ENCODE measurements around the gene YTHDF1.

DNA sequence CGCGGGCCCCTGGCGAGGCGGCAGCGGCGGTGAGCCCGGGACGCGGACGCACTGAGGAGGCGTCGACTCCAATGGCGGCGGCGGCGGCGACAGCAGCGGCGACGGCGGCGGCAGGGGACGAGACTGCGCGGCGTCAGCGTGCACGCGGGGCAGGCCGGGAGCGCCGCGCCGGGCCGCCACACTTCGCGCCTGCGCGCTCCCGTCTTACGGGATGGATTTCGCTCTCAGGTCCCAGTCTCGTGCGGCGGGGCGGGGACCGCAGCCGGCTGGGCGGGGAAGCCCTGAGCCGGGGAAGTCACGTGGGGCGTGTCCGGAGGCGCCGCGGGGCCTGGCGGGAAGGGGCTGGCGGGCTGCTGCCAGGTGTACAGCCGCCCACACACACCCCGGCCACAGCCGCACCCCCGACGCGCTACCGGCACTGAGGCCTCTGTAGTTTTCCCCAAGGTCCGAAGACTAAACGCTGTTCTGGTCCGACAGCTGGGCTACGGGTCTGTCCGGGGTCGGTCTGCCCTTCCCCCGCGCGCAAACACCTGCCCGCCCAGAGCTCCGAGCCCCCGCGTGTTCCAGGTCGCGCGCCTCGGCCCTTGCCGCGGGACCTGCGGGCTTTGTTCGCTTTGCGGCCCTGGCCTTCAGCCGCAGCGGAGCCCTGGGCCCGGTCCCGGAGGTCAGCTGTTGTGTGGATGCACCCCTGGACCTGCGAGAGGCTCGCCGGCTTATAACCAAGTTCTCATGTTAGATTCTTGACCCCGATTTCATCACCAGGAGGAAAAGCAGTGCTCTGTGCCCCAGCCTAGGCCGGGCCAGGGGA lies at the start of gene YTHDF1:
- peak; percentile 70 to 81 (median 78) for TF ChIP-seq POLR2A (IDR thresholded peaks at IDR 0.05)
- TF ChIP-seq, protein P1, sequence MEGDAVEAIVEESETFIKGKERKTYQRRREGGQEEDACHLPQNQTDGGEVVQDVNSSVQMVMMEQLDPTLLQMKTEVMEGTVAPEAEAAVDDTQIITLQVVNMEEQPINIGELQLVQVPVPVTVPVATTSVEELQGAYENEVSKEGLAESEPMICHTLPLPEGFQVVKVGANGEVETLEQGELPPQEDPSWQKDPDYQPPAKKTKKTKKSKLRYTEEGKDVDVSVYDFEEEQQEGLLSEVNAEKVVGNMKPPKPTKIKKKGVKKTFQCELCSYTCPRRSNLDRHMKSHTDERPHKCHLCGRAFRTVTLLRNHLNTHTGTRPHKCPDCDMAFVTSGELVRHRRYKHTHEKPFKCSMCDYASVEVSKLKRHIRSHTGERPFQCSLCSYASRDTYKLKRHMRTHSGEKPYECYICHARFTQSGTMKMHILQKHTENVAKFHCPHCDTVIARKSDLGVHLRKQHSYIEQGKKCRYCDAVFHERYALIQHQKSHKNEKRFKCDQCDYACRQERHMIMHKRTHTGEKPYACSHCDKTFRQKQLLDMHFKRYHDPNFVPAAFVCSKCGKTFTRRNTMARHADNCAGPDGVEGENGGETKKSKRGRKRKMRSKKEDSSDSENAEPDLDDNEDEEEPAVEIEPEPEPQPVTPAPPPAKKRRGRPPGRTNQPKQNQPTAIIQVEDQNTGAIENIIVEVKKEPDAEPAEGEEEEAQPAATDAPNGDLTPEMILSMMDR (IDR thresholded peaks at IDR 0.05): peak in 1 of 7 experiments; percentile 18
